HG03439 (cell line): ENCODE data around the gene RBSN.
"Not testable (repeated sequence)": the region's sequence is repeated elsewhere in the genome, so short reads cannot be mapped to it uniquely, and the experiment has no call there.

Experiments used
- ATAC-seq: cut with Tn5 transposase; IDR thresholded peaks from one replicate; pipeline ENCODE4 v1.9.1; 2021; ENCODE audit warnings: mild to moderate bottlenecking, moderate library complexity; ENCODE audit not compliant: unreplicated experiment

RBSN gene

GRCh38 chr3:15098503-15099363 lies at the start of gene RBSN:
TSS of gene RBSN (minus strand) at chr3:15099148. CDS start at chr3:15096120, 3,028 bp downstream.
- ATAC-seq = peak; percentile 96

- no peak for ATAC-seq
Measured at GRCh38 chr3:15148614-15149013, 49.7 kb upstream of the RBSN start.

GRCh38 chr3:15136885-15137284 lies 37.9 kb upstream of the RBSN start:
- ATAC-seq = not testable (repeated sequence)

- not testable (repeated sequence) for ATAC-seq
Measured at GRCh38 chr3:15134968-15135367, 36.0 kb upstream of the RBSN start.

- not testable (repeated sequence) for ATAC-seq
Measured at GRCh38 chr3:15128403-15128802, 29.5 kb upstream of the RBSN start.

GRCh38 chr3:15126975-15127374 lies 28.0 kb upstream of the RBSN start:
- ATAC-seq = not testable (repeated sequence)

- ATAC-seq = no peak
Measured at GRCh38 chr3:15122398-15122797, 23.4 kb upstream of the RBSN start.

GRCh38 chr3:15121936-15122335 lies 23.0 kb upstream of the RBSN start:
- ATAC-seq = no peak

- ATAC-seq = peak; percentile 57
Measured at GRCh38 chr3:15120986-15121385, 22.0 kb upstream of the RBSN start.

- ATAC-seq = no peak
Measured at GRCh38 chr3:15117011-15117410, 18.1 kb upstream of the RBSN start.

GRCh38 chr3:15116032-15116669 lies 17.2 kb upstream of the RBSN start:
- no peak for ATAC-seq

- ATAC-seq = no peak
Measured at GRCh38 chr3:15114466-15115358, 15.8 kb upstream of the RBSN start.

GRCh38 chr3:15113884-15114283 lies 14.9 kb upstream of the RBSN start:
- ATAC-seq = no peak

- ATAC-seq = no peak
Measured at GRCh38 chr3:15113471-15113870, 14.5 kb upstream of the RBSN start.

- ATAC-seq = no peak
Measured at GRCh38 chr3:15112011-15112410, 13.1 kb upstream of the RBSN start.

- no peak for ATAC-seq
Measured at GRCh38 chr3:15110206-15110605, 11.3 kb upstream of the RBSN start.

- no peak for ATAC-seq
Measured at GRCh38 chr3:15108869-15109268, 9.9 kb upstream of the RBSN start.

GRCh38 chr3:15108082-15108545 lies 9.2 kb upstream of the RBSN start:
- no peak for ATAC-seq

GRCh38 chr3:15107075-15107947 lies 8.4 kb upstream of the RBSN start:
- ATAC-seq = no peak

- ATAC-seq = no peak
Measured at GRCh38 chr3:15102836-15103235, 3.9 kb upstream of the RBSN start.
